SK-N-MC (cell line): ENCODE data around the gene USP17L12.
"Not testable (repeated sequence)": the region's sequence is repeated elsewhere in the genome, so short reads cannot be mapped to it uniquely, and the experiment has no call there.

Experiments used
- EZH2 ChIP-seq: fragments of 200-600 bp; sonication (generic); IDR thresholded peaks from one replicate; pipeline ENCODE4 v1.6.1; 2017; ENCODE audit warnings: antibody characterized with exemption
- POLR2AphosphoS5 ChIP-seq: IDR thresholded peaks from 2 replicates; pipeline ENCODE4 v1.6.1; 2012; ENCODE audit warnings: mild to moderate bottlenecking, low read depth, low read length, borderline replicate concordance

DNA sequence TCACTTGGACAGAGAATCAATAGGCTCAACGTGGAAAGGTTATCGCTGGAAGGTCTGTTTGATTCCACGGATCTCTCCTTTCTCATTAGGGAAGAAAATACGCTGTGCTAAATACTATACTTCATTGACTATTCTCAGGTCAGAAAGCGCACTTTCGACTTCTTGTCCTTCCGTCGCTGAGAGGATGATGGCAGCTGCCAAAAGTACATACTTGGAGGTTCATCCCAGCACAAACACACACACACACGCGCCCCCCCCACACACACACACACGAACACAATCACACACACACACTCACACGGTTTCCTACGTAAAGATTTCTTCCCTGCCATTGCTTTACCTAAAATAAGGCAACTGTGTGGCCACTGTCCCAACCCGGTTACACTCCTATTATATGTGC lies 5.3 kb upstream of the USP17L12 start:
- TF ChIP-seq POLR2AphosphoS5, EZH2: not testable (repeated sequence)
